HEK293 (cell line): ENCODE measurements around the gene DOCK1.

Experiments used
- OSR2 ChIP-seq: fragments of 450-650 bp; formaldehyde crosslinking; IDR thresholded peaks from 2 replicates; pipeline ENCODE4 v1.5.1; 2016; ENCODE audit warnings: missing biosample characterization, missing genetic modification characterization
- TCF7L2 ChIP-seq: IDR thresholded peaks from 2 replicates; pipeline ENCODE4 v1.6.1; 2011; ENCODE audit warnings: low read depth, mild to moderate bottlenecking, inconsistent platforms, low read length, moderate library complexity, borderline replicate concordance
- ZBTB26 ChIP-seq: fragments of 450-650 bp; formaldehyde crosslinking; optimal IDR thresholded peaks from 2 replicates; pipeline ENCODE3; 2016; ENCODE audit warnings: missing biosample characterization, mild to moderate bottlenecking, missing genetic modification characterization

- TF ChIP-seq OSR2 (tag by site-specific recombination) (no peak), TCF7L2 (no peak), ZBTB26 (tag by site-specific recombination) (no peak)
Observed at GRCh38 chr10:127157089-127157488, 251.9 kb downstream of the DOCK1 start.
